Natural killer cell treated with Interleukin-12 subunit alpha and Interleukin-12 subunit beta and Interleukin-15 and Interleukin-18, amount 100 ng/mL, for 72 hours (primary cell): Measurements from ENCODE around the gene ARHGEF19. TPM values are rescaled to one million over a fixed set of nuclear protein-coding genes. Genes with fewer than 3 reads are reported as not detected.
"Not testable (repeated sequence)": the region's sequence is repeated elsewhere in the genome, so short reads cannot be mapped to it uniquely, and the experiment has no call there.

Experiments used
- ATAC-seq, 2 donors: fragments of 150-1000 bp; cut with Tn5 transposase in 1 of 2; sonication (Bioruptor Pico), chemical (Tn5 transposase) in 1 of 2; 2 replicates each; pipeline ENCODE4 v1.10.0; 2021
- DNase-seq: peaks from one replicate; pipeline ENCODE4 v3.0.0; 2022; ENCODE audit warnings: low spot score
- H3K27ac Mint-ChIP-seq, 2 donors: 1 replicate in 1 of 2; 2 replicates in 1 of 2; pipeline ENCODE4 v1.8.0; 2022; ENCODE audit warnings: mixed read lengths in 2 of 2, mild to moderate bottlenecking in 1 of 2, moderate library complexity in 1 of 2
- H3K27me3 Mint-ChIP-seq, 2 donors: 1 replicate in 1 of 2; 2 replicates in 1 of 2; pipeline ENCODE4 v1.8.0; 2022; ENCODE audit warnings: mixed read lengths in 2 of 2
- H3K36me3 Mint-ChIP-seq: one replicate; pipeline ENCODE4 v1.8.0; 2022; ENCODE audit warnings: mixed read lengths
- H3K4me1 Mint-ChIP-seq, 2 donors: 1 replicate in 1 of 2; 2 replicates in 1 of 2; pipeline ENCODE4 v1.8.0; 2022; ENCODE audit warnings: low read depth in 2 of 2, mixed read lengths in 2 of 2, mild to moderate bottlenecking in 1 of 2
- H3K4me3 Mint-ChIP-seq: one replicate; pipeline ENCODE4 v1.8.0; 2022; ENCODE audit warnings: mixed read lengths
- H3K9me3 Mint-ChIP-seq: 2 replicates; pipeline ENCODE4 v1.8.0; 2022; ENCODE audit warnings: mixed read lengths
- total RNA-seq, 2 donors: library from RNA; stranded (reverse); gene quantifications; one replicate each; pipeline ENCODE4 v1.2.3, GENCODE V29; 2022

Gene ARHGEF19
- total RNA-seq, 2 donors from 2014 or later, result 13.0 to 14.0 TPM

- no peaks in the 10 kb centered on the region for H3K9me3 Mint-ChIP-seq
- H3K4me3 Mint-ChIP-seq, result no peak overlapping the region
- peaks cover 13 to 16% of the 10 kb centered on the region in 2 donors for H3K4me1 Mint-ChIP-seq
- DNase-seq (no peak), ATAC-seq (peak in 1 of 2 donors; percentile 26)
- no peaks in the 10 kb centered on the region for H3K36me3 Mint-ChIP-seq
- H3K27ac Mint-ChIP-seq, result no peak overlapping the region
- peaks cover 7 to 27% of the 10 kb centered on the region in 2 donors for H3K27me3 Mint-ChIP-seq
These were observed 39.4 kb downstream of the ARHGEF19 start for GRCh38 chr1:16172964-16173446.

DNA sequence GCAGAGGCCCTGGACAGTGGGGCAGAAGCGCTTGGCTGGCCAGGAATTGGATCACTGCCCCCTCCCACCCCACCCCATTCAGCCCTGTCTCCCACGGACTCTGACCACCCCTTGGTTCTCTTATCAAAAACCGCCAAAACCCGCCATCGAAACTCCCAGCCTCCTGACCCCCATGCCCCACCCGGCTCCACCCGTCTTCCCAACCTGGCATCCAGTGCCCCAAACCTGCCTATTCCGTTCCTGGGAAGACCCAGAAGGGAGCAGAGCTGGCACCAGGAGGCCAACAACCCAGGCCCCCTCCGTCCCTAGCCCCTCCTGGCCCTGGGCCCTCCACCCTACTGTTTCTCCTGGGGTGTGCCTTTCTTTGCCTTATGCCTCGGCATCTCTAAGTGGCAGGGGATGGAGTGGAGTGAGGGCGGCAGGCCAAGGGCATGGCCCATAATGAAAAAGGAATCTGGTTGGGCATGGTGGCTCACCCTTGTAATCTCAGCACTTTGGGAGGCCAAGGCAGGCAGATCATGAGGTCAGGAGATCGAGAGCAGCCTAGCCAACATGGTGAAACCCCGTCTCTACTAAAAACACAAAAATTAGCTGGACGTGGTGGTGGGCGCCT is 40.1 kb downstream of the ARHGEF19 start:
- Mint-ChIP-seq H3K4me3 (no peak overlapping the region), H3K4me1 (peaks cover 13 to 16% of the 10 kb centered on the region in 2 donors), H3K27ac (no peak overlapping the region), H3K9me3 (no peaks in the 10 kb centered on the region), H3K27me3 (peaks cover 7 to 23% of the 10 kb centered on the region in 2 donors), H3K36me3 (no peaks in the 10 kb centered on the region)
- ATAC-seq (no peak), DNase-seq (no peak)

GRCh38 chr1:16171314-16172151 is 40.9 kb downstream of the ARHGEF19 start:
- Mint-ChIP-seq H3K27me3 (peaks cover 9 to 17% of the 10 kb centered on the region in 2 donors), H3K4me3 (no peak overlapping the region), H3K4me1 (peaks cover 13 to 16% of the 10 kb centered on the region in 2 donors), H3K9me3 (no peaks in the 10 kb centered on the region), H3K36me3 (no peaks in the 10 kb centered on the region), H3K27ac (no peak overlapping the region)
- no peak for ATAC-seq
- DNase-seq, result no peak

GRCh38 chr1:16170283-16170673 is 42.2 kb downstream of the ARHGEF19 start:
- Mint-ChIP-seq H3K27me3 (peaks cover 19 to 20% of the 10 kb centered on the region in 2 donors), H3K9me3 (no peaks in the 10 kb centered on the region), H3K4me3 (no peak overlapping the region), H3K27ac (no peak overlapping the region), H3K36me3 (no peaks in the 10 kb centered on the region), H3K4me1 (peaks cover 13 to 15% of the 10 kb centered on the region in 2 donors)
- no peak for DNase-seq
- ATAC-seq, result no peak

DNA sequence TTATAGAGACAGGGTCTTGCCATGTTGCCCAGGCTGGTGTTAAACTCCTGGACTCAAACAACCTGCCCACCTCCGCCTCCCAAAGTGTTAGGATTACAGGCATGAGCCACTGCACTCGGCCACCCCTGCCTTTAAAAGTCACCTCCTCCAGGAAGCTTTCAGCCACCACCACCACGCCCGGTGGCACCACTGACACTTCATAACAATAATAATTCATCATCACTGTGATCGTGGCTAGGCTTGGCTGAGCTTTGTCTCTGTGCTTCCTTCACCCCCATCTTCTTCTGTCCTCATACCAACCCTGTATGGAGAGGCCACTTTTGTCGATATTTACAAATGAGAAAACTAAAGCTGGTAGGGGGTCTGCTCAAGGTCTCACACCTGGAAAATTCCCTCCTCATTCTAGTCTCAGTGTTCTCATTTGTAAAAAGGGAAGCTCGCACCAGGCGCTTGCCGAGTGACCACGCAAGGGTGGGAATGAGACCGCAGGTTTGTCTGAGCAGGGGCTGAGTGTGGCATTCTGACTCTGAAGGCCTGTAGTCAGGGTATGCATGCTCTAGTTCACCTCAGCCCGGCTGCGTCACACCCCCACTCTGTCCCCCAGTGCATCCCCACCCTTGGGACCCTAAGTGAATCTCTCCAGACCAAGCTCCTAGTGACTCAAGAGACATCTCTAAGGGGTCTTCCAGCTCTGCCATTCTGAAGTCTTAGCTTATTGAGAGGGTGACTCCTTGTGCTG is 43.7 kb downstream of the ARHGEF19 start:
- Mint-ChIP-seq H3K4me3 (peak overlapping the region; percentile 49), H3K27me3 (peaks cover 28 to 31% of the 10 kb centered on the region in 2 donors), H3K9me3 (no peaks in the 10 kb centered on the region), H3K4me1 (peaks cover 17 to 19% of the 10 kb centered on the region in 2 donors), H3K27ac (no peak overlapping the region), H3K36me3 (no peaks in the 10 kb centered on the region)
- no peak for DNase-seq
- peak in 1 of 2 donors; percentile 28 for ATAC-seq

DNA sequence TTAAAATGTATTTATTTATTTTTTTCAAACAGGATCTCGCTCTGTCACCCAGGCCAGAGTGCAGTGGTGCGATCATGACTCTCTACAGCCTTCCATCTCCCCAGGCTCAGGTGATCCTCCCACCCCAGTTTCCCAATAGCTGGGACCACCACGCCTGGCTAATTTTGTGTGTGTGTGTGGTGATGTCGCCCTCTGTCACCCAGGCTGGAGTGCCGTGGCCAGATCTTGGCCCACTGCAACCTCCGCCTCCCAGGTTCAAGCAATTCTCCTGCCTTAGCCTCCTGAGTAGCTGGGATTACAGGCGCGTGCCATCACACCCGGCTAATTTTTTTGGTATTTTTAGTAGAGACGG is 44.3 kb downstream of the ARHGEF19 start:
- Mint-ChIP-seq H3K27me3 (peaks cover 28 to 31% of the 10 kb centered on the region in 2 donors), H3K4me1 (peaks cover 17 to 19% of the 10 kb centered on the region in 2 donors), H3K4me3 (peak overlapping the region; percentile 49)
- not testable (repeated sequence) for DNase-seq, H3K27ac Mint-ChIP-seq, H3K9me3 Mint-ChIP-seq, ATAC-seq, H3K36me3 Mint-ChIP-seq

- no peaks in the 10 kb centered on the region for H3K36me3 Mint-ChIP-seq
- H3K4me3 Mint-ChIP-seq, result no peak overlapping the region
- peaks cover 17 to 19% of the 10 kb centered on the region in 2 donors for H3K4me1 Mint-ChIP-seq
- H3K27me3 Mint-ChIP-seq, result peaks cover 28 to 31% of the 10 kb centered on the region in 2 donors
- peak; percentile 66 for DNase-seq
- H3K9me3 Mint-ChIP-seq, result no peaks in the 10 kb centered on the region
- no peak overlapping the region for H3K27ac Mint-ChIP-seq
- peak; percentile 76 to 81 for ATAC-seq
These were observed 44.9 kb downstream of the ARHGEF19 start for GRCh38 chr1:16167331-16168143.

GRCh38 chr1:16166117-16166516 is 46.3 kb downstream of the ARHGEF19 start:
- peaks cover 17 to 22% of the 10 kb centered on the region in 2 donors for H3K4me1 Mint-ChIP-seq
- no peak overlapping the region for H3K27ac Mint-ChIP-seq
- DNase-seq (no peak), ATAC-seq (no peak)
- no peaks in the 10 kb centered on the region for H3K36me3 Mint-ChIP-seq
- peaks cover 31% of the 10 kb centered on the region in 2 donors for H3K27me3 Mint-ChIP-seq
- H3K4me3 Mint-ChIP-seq, result peak overlapping the region; percentile 36
- H3K9me3 Mint-ChIP-seq, result no peaks in the 10 kb centered on the region

DNA sequence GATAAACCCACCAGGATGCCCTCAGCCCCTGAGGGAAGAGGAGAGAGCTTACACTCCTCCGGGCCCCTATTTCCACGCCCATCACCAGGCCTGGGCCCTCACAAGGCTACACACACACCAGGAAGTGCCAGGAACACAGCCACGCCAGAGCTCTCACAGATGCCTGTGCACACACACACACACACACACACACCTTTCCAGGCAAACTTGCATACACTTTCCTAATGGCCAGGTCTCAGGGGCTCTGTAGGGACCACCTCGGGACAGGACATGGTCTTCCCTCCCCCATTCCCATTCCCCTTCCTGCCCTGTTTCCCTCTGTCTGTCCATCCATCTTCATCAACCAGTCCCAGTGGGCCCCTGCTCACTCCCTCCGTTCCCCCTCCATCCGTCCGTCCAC is 46.9 kb downstream of the ARHGEF19 start:
- H3K27me3 Mint-ChIP-seq, result peaks cover 29 to 31% of the 10 kb centered on the region in 2 donors
- H3K9me3 Mint-ChIP-seq, result no peaks in the 10 kb centered on the region
- peak overlapping the region; percentile 36 for H3K4me3 Mint-ChIP-seq
- H3K4me1 Mint-ChIP-seq, result peaks cover 17 to 22% of the 10 kb centered on the region in 2 donors
- no peak overlapping the region for H3K27ac Mint-ChIP-seq
- H3K36me3 Mint-ChIP-seq, result no peaks in the 10 kb centered on the region
- DNase-seq (no peak), ATAC-seq (no peak)

- no peaks in the 10 kb centered on the region for H3K36me3 Mint-ChIP-seq
- H3K27ac Mint-ChIP-seq, result peak overlapping the region in 1 of 2 donors; percentile 62
- peaks cover 25 to 31% of the 10 kb centered on the region in 2 donors for H3K27me3 Mint-ChIP-seq
- H3K4me3 Mint-ChIP-seq, result no peak overlapping the region
- no peak for ATAC-seq
- H3K4me1 Mint-ChIP-seq, result peaks cover 17 to 19% of the 10 kb centered on the region in 2 donors
- DNase-seq, result no peak
- no peaks in the 10 kb centered on the region for H3K9me3 Mint-ChIP-seq
These were observed 47.4 kb downstream of the ARHGEF19 start for GRCh38 chr1:16165073-16165364.

DNA sequence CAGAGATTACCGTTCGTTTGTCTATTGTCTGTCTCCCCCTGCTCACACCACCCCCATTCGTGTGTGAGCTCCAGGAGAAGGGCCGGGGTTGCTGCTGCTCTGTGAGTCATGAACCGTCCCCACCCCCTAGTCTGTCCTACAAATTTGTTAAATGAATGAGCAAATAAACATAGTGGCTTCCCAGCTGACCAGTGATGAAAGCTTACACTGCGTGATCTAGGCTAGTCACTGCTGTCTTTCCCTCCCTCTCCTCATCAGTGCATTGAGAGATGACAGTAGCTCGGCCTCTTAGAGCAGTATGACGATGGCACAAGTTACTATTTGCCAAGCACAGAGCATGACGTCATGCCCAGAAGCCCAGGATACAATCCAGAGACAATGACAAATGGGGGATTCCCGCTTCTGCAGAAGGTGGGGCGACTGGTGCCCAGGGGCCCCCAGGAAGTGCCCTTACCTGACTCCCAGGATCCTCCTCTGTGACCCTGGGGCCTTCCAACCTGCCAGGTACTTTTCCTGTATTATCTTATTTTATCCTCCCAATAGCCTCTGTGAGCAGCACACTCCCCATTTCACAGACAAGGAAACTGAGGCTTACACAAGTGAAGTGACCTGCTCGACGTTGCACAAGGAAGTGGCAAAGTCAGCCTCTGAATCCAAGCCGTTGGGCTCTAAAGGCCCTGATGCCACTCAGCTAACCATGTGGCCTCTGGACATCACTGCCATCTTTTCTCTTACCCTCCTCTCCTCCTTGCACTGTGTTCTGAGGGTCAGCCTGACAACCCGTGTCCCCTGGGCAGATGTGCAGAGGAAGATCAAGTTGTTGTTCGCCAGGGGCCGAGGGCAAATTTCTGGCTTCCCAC is 48.0 kb downstream of the ARHGEF19 start:
- Mint-ChIP-seq H3K4me3 (no peak overlapping the region), H3K4me1 (peaks cover 17 to 19% of the 10 kb centered on the region in 2 donors), H3K27me3 (peaks cover 25 to 30% of the 10 kb centered on the region in 2 donors), H3K9me3 (no peaks in the 10 kb centered on the region), H3K27ac (peak overlapping the region in 1 of 2 donors; percentile 62), H3K36me3 (no peaks in the 10 kb centered on the region)
- ATAC-seq, result no peak
- DNase-seq, result no peak

DNA sequence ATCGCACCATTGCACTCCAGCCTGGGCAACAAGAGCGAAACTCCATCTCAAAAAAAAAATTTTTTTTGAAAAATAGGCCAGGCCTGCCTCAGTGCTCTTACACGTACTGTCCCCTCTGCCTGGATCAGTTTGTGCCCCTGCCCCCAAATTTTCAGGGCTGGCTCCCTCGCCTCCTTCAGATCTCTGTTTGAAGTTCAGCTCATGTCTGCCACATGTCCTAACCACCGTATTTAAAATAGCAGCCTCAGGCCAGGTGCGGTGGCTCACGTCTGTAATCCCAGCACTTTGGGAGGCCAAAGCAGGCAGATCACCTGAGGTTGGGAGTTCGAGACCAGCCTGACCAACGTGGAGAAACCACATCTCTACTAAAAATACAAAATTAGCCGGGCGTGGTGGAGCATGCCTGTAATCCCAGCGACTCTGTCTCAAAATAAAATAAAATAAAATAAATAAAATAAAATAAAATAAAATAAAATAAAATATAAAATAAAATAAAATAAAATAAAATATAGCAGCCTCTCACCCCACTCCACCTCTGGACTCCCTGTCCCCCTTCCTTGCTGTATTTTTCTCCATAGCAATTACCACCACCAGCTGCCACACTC is 48.7 kb downstream of the ARHGEF19 start:
- not testable (repeated sequence) for H3K4me3 Mint-ChIP-seq
- peaks cover 10 to 17% of the 10 kb centered on the region in 2 donors for H3K4me1 Mint-ChIP-seq

More for the DNA sequence above, 48.7 kb downstream of the ARHGEF19 start:
- not testable (repeated sequence) for DNase-seq, H3K9me3 Mint-ChIP-seq, ATAC-seq, H3K36me3 Mint-ChIP-seq
- H3K27ac Mint-ChIP-seq, result peak overlapping the region in 1 of 2 donors; percentile 62
- peaks cover 21 to 23% of the 10 kb centered on the region in 2 donors for H3K27me3 Mint-ChIP-seq
